HG03139 (cell line): ENCODE data around the gene ABTB2.
"Not testable (repeated sequence)": the region's sequence is repeated elsewhere in the genome, so short reads cannot be mapped to it uniquely, and the experiment has no call there.

Source experiments
- ATAC-seq: cut with Tn5 transposase; IDR thresholded peaks from one replicate; pipeline ENCODE4 v1.9.1; 2021; ENCODE audit not compliant: unreplicated experiment

ABTB2 gene

DNA sequence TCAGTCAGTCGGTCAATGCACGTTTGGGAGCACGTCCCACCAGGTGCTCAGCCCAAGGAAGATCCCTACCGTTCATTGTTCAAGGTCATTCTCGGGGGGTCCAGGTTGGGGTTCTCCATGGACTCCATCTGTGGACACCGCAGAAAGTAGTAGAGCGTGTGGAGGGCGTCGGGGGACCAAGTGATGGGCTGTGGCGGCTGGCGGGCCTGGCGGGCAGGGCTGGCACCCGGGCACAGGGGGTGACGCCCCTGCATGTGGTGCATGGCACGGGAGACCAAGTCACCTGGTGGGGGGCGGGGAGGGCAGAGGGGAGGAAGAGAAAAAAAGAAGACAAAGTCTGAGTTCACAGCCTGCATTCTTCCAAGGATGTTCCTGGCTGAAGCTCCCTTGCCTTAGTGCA is 160.6 kb downstream of the ABTB2 start:
- ATAC-seq = no peak

DNA sequence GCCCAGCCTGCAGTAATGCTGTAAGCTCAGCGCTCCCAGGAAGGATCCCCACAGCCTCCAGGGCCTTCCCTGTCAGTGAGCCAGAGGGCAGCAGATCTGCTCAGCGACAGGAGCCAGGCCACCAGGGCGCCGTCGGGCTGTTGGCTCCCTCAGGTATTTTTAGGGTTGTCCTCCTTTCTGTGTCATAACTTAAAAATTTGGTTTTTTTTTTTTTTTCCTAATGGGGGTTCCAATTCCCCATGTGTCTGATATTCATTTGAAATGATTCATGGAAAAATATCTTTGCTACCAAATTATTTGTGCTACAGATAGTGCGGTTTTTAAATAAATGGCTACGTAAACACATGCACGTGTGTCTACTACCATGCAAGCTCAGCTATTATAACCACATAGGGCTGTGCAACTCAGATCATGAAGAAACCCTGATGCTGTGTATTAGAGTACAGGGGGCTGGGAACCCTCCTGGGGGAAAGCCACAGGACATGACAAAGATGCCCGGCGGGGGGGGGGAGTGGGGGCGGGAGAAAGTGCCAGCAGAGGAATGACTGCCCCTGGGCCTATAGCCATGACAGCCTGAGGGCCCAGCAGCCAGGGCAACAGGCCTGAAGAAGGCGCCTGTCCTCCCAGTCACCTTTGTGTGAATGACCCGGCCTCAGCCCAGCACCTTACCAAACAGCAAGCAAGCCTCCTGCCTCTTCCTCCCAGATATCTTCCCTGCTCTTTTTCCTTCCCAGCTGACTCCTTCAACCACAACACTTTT is 163.1 kb downstream of the ABTB2 start:
- ATAC-seq = no peak

DNA sequence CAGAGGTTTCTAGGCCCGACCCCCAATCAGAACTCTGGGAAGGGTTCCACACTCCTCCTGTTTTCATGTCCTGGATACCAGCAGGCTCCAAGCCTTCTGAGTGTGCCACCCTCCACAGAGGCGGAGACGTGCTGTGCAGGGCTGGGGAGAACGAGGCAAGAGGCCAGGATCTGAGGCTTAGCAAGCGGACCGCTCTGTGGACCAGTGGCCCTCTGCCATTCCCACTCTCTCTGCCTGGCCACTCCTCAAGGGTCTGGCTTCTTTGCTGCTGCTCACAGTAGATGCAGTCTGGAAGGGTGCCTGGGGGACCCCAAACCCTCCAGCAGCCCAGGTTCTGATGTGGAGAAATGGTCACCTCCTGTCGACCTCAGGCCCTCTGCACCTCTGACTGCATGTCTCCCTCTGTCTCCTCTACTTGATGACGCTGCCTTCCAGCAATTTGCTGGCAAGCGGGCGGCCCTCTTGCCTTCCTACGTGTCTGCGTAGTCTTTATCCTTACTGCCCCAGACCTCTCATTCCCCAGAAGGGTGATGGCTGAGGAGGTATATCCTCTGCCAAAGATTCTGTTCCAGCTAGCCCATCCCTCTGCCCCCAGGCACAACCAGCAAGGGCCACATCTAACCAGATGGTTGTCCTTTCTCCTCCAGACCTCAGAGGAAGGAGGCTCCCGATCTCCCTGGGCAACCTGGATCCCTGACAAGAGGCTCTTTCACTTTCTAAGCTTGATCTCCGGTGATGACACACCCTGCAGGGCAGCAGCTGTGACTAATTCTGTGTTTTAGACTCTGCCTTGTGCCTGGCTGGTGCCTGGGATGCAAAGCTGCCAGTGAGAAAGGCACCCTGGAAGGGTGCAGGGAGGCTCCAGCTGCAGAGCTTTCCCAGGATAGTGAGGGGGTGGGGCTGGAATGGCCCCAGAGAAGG is 165.1 kb downstream of the ABTB2 start:
- no peak for ATAC-seq

DNA sequence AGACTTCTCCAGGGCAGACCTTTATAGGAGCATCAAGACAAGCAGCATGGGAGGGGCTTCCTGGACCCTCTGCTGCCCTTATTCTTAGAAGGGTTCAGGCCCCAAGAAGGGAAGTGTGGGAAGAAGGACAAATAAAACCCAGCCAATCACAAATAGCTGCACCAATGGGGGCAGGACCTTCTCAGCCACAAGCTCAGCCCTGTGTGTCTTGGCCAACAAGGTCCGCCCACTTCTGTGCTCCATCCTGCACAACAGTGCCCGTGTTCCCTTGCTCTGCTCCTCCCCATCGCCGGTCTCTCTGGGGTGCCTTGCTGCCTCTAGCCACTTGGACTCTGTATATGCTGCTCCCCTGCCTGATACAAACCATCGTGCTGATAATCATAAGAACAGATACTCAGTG is 166.2 kb downstream of the ABTB2 start:
- ATAC-seq = no peak

DNA sequence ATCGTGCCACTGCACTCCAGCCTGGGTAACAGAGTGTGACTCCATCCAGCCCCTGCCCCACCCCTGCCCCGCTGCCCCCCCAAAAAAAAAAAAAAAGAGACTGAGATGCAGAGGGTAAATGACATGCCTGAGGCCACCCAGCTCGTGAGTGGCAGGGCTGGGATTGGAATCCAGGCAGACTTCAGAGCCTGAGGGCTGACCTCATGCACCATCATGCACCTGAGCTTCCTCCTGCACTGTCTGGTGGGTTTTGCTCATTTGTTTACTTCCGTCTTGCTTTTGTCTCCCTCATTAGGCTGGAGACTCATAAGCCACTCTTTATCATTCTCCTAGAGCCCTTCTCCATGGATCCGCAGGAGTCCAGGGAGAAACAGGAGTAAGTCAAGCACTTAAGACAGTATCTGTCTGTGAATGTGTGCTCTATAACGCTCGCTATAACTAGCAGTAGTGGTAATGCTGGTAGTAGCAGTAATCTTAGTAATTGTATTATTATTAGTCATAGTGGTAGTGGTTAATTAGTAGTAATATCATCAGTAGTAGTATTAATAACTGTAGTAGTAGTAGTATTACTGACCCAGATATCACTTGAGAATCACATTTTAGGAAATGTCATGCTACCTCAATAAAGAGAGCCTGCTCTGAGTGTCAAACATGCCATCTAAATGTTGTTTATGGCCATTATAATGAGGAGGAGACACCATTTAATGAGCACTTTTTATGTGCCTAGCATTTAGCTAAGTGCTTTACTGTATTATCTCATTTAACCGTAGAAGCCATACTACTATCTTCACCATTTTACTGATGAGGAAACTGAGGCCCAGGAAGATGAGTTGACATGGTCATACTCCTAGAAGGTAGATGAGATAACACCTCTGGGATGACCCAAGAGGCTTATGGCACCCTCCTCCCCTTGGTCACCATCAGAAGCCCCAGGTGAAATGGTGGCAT is 167.3 kb downstream of the ABTB2 start:
- ATAC-seq = no peak

DNA sequence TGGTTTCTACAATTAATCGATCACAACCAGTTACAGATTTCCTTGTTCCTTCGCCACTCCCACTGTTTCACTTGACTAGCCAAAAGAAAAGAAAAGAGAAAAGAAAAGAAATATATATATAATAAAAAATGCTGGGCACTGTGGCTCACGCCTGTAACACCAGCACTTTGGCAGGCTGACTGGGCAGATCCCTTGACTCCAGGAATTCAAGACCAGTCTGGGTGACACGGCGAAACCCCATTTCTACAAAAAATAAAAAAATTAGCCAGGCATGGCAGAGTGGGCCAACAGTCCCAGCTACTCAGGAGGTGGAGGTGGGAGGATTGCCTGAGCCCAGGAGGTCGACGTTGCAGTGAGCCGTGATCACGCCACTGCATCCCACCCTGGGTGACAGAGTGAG is 168.6 kb downstream of the ABTB2 start:
- no peak for ATAC-seq

DNA sequence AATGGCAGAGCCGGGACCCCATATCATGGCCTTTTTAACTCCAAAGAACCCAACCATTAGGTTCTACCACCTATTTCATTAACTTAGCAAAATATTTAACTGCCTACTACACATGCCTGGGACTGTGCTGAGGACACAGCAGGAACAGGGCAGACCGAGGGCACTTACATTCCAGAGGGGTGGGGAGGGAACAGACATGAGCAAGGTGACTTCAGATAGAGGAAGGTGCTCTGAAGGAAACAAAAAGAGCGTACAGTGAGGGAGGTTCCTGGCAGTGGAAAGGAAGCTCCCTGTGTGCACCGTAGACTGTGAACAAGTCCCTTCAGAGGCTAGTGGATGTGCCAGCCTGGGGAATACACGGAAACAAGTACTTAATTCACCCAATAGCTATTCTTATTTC is 169.6 kb downstream of the ABTB2 start:
- no peak for ATAC-seq

DNA sequence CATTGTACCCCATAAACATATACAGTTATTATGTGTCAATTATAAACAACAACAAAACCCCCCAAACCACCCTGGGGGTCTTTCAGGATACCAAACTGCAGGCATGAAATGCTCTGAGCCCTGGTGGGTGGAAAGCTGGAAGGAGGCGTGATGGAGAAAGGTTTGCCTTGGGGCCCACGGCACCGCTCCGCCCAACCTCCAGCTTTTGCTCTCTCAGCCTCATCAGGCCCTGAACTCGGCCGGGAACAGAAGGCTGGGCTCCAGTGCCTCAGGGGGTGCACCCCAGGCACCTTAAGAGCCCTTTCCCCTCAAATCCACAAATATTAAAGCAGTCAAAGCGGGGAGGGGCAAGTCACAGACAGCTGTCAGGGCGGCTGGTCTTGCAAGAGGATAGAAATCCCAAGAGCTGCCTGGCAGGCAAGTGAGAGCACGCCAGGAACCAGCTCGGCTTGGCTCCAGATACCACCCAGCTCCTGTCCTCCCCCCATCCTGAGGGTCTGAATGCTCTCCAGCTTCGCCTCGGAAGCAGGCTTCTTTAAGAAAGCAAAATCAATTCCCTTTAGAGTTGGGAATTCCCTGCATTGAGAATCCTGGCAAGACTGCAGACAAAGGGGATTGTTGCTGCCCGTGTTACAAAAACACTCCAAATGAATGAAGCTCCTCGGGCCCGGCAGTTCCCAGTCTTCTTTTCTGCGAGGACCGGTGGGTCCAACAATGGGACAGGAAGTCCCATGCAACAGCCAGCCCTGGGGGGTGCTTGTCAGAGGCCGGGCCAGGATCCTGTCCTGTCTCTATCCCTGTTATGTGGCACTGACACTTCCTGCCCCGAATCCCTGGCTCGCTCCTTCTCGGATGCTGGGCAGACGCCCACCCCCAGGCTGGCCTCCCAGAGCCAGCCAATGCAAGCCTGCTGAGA is 171.6 kb downstream of the ABTB2 start:
- ATAC-seq = no peak

DNA sequence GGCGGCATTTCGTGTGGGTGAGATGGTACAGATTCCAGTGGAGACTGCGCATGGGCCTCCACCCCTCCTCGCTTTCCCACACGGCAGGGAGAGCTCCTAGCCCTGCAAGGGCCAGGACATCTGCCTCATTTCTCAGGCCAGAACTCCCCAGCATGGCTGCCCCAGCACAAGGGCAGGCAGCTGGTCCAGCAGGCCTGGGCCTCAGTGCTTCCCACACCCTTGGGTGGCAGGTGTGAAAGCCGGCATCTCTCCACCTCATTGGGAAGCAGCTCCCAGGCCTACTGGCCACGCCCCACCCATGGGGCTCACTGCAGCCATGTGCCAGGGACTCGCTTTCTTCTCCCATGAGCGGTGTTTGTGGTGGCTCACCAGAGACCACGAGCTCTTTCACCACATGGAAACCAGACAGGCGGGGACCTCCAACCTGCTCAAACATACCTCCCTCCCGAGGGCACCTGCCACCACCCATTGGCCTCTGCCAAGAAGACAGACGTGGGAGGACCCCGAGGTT is 173.2 kb downstream of the ABTB2 start:
- ATAC-seq = no peak

DNA sequence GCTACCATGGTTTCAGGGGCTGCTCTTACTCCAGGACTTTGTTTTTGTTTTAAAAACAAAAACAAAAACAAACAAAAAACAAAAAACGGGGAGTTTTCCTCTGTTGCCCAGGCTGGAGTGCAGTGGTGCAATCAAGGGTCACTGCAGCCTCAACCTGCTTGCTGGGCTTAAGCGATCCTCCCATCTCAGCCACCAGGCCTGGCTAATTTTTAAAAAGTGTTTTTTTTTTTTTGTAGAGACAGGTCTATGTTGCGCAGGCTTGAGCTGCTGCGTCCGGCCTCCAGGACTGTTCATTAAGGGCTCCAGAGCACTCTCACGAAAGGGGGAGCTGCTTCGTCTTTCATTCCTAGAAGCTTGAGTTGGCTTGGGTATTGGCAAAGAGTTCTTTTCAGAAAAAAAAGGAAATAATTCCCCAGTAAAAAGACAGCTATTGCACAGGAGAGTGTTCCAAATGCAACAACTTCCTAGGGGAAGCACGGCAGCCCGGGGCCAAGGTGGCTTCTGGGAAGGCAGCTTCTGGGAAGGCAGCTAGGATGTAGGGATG is 173.9 kb downstream of the ABTB2 start:
- no peak for ATAC-seq

DNA sequence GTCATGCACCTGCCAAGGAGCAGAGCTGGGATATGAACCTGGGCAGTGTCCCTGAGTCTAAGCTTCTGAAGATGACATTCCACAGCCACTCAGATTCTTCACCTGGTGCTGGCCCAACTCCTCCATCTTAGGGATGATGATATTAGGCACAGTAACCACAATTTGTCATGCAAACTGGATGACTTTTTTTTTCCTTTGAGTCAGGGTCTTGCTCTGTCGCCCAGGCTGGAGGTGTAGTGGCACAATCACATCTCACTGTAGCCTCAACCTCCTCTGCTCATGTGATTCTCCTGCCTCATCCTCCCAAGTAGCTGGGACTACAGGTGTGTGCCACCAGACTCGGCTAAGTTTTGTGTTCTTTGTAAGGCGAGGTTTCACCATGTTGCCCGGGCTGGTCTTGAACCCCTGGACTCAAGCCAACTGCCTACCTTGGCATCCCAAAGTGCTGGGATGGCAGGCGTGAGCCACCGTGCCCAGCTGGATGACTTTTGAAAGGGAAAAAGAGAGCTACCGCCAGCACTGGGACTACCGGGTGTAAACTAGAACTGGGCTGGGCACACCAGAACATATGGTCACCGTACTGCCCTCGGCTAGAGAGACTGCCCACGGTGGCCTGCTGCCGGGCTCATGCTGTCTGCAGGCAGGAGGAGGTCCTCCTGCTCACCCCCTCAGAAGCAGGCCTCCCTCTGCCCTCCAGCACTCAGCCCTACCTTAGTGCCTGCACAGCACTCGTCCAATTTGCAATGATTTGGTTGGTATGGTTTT is 174.7 kb downstream of the ABTB2 start:
- no peak for ATAC-seq

DNA sequence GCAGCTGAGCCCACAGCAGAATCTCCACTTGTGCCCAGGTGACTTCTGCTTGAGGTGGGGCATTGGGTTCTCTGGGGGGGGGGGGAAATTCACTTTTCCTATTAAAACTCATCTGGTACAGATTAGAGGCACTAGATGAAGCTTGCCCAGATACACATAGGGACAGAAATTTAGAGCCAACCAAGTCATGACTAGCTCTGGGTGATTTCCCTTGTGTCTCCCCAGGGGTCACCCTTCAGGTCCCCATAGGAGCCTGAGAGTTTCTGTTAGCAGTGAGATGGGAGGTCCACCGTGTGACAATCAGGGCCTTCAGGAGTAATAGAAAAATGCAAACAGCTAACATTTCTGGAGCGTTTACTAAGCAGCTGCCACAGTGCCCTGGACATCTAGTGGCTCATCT is 175.4 kb downstream of the ABTB2 start:
- ATAC-seq = no peak

DNA sequence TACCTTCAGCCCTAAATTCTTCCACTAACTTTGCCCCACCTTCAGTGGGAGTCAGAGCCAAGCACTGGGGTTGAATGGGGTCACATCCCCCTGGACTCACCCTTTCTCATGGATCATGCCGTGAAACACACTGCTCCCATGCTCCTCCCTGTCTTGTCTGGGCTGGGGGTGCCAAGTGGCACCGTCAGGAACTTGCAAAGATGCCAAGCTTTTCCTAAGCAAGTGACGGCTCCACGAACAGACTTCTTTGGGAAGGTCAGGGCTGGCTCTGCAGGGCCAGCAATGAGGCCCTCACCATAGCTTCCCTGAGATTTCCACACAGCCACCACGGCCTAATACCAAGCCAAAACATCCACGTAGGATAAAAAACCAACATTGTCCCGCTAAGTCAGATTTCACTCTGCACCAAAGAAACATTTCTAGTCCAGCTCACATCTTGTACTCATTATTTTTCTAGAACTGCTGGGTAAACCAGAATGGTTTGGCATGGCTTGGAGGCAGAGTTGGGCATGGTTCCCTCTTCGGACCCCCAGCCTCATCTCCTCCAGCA is 175.9 kb downstream of the ABTB2 start:
- no peak for ATAC-seq

DNA sequence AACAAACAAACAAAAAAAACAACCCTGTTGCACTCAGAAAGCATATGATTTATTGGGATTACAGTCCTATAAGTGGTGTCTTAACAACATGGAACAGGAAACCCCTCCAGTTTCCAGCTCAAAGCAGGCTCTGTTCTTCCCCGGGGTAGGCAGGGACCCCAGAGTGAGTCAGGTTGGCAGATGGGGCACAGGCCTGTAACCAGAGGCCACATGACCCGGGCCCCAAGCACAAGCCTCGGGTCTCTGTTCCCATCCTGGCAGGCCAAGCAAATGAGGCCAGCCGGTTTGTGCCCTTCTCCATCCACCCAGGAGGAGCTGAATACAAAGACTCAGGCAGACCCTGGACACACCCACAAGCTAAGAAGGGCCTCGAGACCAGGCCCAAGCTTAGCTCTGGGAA is 176.6 kb downstream of the ABTB2 start:
- no peak for ATAC-seq

DNA sequence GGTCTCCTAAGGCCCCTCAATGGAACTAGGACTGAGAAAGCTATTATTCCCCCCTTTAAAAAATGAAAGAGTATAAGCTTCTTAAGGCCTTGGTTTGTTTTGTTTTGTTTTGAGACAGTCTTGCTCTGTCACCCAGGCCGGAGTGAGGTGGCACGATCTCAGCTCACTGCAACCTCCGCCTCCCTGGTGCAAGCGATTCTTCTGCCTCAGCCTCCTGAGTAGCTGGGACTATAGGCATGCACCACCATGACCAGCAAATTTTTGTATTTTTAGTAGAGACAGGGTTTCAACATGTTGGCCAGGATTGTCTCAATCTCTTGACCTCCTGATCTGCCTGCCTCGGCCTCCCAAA is 177.0 kb downstream of the ABTB2 start:
- not testable (repeated sequence) for ATAC-seq

DNA sequence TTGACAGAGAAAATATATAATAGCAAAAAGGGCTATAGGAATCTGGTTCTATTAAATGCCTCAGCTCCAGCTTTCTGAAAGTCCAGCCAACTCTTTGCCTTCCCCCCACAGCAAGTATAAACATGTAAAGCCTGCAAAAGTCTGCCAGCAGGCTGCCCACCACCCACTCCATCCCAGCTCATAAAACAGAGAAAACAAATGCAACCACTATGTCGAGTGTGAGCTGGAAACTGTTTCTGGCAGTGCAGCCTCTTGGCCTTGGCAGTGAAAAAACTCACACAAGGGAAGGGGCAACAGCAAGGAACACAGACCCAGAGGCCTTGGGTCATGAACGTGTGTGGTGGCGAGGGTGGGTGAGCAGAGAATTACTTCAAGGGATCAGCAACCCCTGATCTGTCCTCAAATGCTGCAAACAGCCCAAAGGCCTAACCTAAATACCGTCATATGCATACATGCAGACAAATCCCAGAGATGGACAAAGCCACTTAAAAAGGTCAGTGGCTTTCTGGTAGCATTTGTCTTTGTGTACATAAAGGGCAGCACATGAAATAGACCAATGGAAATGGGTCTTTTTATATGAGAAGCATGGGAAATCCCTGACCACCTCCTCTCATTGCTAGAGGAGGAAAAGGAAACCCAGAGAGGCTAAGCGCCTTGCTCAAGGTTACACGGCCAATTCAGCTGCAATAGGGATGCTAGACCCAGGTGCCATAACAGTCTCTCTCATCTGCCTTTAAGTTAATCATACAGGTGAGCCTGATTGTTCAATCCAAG is 177.6 kb downstream of the ABTB2 start:
- ATAC-seq = no peak

DNA sequence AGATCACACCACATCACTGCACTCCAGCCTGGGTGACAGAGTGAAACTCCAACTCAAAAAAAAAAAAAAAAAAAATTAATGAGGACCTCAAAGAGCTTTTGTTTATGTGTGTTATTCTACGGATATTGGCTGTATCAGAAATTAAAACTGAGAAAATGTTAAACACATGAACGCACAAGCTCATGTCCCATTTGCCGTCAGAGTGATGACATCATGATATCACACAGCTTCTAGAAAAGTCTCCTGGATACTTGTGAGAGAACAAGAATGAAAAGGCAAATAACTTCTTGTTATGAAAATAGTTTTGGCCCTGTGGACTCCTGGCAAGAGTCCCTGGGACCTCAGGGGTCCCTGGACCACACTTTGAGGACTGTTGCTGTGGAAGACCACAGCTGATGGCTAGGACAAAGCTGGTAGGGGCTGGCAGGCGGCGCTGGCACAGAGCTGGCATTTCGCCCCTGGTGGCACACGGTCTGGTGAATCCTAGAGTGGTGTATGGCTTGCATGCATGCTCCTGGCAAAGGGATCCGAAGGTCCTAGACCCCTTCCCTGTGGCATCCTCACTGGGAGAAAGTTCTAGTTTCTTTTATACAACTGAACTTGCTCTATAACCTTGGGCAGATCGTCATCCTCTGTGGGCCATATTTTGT is 178.7 kb downstream of the ABTB2 start:
- no peak for ATAC-seq
